Astrocyte (in vitro differentiated cells and primary cell): ENCODE data around the gene NR5A1.

Experiments
- EZH2 ChIP-seq: IDR thresholded peaks from 2 replicates; pipeline ENCODE4 v1.6.1; 2012; ENCODE audit warnings: mild to moderate bottlenecking, low read length, inconsistent platforms; ENCODE audit not compliant: insufficient read depth
- TF ChIP-seq, protein P1 (sequence below): IDR thresholded peaks from 2 replicates; pipeline ENCODE4 v1.5.1; 2011; ENCODE audit warnings: low read depth, mild to moderate bottlenecking, inconsistent platforms, low read length, moderate library complexity; ENCODE audit not compliant: insufficient read depth

DNA sequence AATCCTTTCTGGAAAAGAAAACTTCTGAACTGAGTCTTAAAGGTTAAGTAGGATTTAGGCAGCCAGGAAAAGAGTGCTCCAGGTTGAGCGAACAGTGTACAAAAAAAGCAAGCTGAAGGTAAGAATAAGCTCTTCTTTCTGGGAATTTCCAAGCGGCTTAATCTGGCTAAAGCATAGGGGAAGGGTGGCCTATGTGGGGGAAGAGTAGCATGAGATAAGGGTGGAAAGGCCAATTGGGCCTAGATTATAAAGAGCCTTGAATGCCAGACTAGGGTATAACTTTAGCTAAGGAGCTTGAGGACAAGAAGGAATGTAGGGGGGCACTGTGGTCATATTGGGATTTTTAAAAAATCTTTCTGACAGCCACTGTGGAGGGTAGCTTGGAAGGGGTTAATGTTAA, 37.3 kb upstream of the NR5A1 start:
- no peak for TF ChIP-seq EZH2
- TF ChIP-seq, protein P1, sequence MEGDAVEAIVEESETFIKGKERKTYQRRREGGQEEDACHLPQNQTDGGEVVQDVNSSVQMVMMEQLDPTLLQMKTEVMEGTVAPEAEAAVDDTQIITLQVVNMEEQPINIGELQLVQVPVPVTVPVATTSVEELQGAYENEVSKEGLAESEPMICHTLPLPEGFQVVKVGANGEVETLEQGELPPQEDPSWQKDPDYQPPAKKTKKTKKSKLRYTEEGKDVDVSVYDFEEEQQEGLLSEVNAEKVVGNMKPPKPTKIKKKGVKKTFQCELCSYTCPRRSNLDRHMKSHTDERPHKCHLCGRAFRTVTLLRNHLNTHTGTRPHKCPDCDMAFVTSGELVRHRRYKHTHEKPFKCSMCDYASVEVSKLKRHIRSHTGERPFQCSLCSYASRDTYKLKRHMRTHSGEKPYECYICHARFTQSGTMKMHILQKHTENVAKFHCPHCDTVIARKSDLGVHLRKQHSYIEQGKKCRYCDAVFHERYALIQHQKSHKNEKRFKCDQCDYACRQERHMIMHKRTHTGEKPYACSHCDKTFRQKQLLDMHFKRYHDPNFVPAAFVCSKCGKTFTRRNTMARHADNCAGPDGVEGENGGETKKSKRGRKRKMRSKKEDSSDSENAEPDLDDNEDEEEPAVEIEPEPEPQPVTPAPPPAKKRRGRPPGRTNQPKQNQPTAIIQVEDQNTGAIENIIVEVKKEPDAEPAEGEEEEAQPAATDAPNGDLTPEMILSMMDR, result no peak
